ENCODE results near the gene C1QTNF8. TPM values are rescaled to one million over a fixed set of nuclear protein-coding genes. Genes with fewer than 3 reads are reported as not detected.

C1QTNF8 gene
- total RNA-seq, 1 experiment from 2014 or later: not detected

- Histone ChIP-seq H3K36me3 (ENCODE audit: insufficient read depth, low read length) (no peaks in the 10 kb centered on the region), H3K27ac (ENCODE audit: low read length) (no peak overlapping the region), H3K27me3 (ENCODE audit: low read length) (no peaks in the 10 kb centered on the region), H3K9me3 (ENCODE audit: low read length) (no peaks in the 10 kb centered on the region), H3K9ac (ENCODE audit: low read length) (no peak overlapping the region), H3K4me3 (ENCODE audit: low read length) (no peak overlapping the region), H3K4me2 (ENCODE audit: low read depth, low read length, poor library complexity, severe bottlenecking) (no peak overlapping the region), H3K79me2 (ENCODE audit: low read length) (no peaks in the 10 kb centered on the region), H4K20me1 (ENCODE audit: insufficient read depth, low read depth, low read length) (peaks cover 3% of the 10 kb centered on the region; the same call in 1 of the 2 replicates), H2AFZ (ENCODE audit: low read length) (no peak overlapping the region), H3K9me2 (replicated peaks; ENCODE audit: insufficient read depth, low read length) (no peaks in the 10 kb centered on the region), H3K4me1 (ENCODE audit: low read length) (no peaks in the 10 kb centered on the region)
- no peak for DNase-seq
Measured at GRCh38 chr16:1049113-1049975, 46.7 kb downstream of the C1QTNF8 start.

GRCh38 chr16:1048442-1049112, 47.5 kb downstream of the C1QTNF8 start:
- H3K36me3 ChIP-seq (ENCODE audit: insufficient read depth, low read length): no peaks in the 10 kb centered on the region
- no peaks in the 10 kb centered on the region for H3K9me3 ChIP-seq (ENCODE audit: low read length)
- H3K27me3 ChIP-seq (ENCODE audit: low read length): no peaks in the 10 kb centered on the region
- H3K4me3 ChIP-seq (ENCODE audit: low read length): no peak overlapping the region
- no peaks in the 10 kb centered on the region for H3K4me1 ChIP-seq (ENCODE audit: low read length)
- H3K79me2 ChIP-seq (ENCODE audit: low read length): no peaks in the 10 kb centered on the region
- H3K27ac ChIP-seq (ENCODE audit: low read length): no peak overlapping the region
- H3K9me2 ChIP-seq (replicated peaks; ENCODE audit: insufficient read depth, low read length): no peaks in the 10 kb centered on the region
- no peak overlapping the region for H2AFZ ChIP-seq (ENCODE audit: low read length)
- no peak overlapping the region for H3K4me2 ChIP-seq (ENCODE audit: low read depth, low read length, poor library complexity, severe bottlenecking)
- no peak overlapping the region for H3K9ac ChIP-seq (ENCODE audit: low read length)
- H4K20me1 ChIP-seq (ENCODE audit: insufficient read depth, low read depth, low read length): peaks cover 3% of the 10 kb centered on the region; the same call in 1 of the 2 replicates
- peak; percentile 71 for DNase-seq

DNA sequence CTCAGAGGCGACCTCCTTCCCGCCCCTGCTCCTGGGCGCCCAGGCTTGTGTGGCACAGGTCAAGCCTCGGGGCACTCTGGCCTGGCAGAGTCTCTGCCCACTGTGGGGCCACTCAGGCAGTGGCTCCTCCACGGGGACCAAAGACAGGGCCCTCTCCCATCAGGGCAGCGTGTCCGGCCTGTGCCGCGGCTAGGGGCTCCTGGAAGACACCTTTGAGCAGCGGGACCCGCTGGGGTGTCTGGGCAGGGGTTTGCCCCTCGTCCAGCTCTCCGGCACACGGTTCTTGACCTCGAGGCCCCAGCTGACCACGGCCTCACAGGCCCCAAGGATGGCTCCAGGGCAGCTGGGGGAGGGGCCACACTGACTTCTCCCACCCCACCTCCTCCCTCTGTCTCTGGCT, 48.2 kb downstream of the C1QTNF8 start:
- DNase-seq: no peak
- Histone ChIP-seq H3K4me3 (ENCODE audit: low read length) (no peak overlapping the region), H3K9me2 (replicated peaks; ENCODE audit: insufficient read depth, low read length) (no peaks in the 10 kb centered on the region), H4K20me1 (ENCODE audit: insufficient read depth, low read depth, low read length) (peaks cover 3% of the 10 kb centered on the region; the same call in 1 of the 2 replicates), H3K9me3 (ENCODE audit: low read length) (no peaks in the 10 kb centered on the region), H3K27ac (ENCODE audit: low read length) (no peak overlapping the region), H3K4me1 (ENCODE audit: low read length) (no peaks in the 10 kb centered on the region), H2AFZ (ENCODE audit: low read length) (no peak overlapping the region), H3K27me3 (ENCODE audit: low read length) (no peaks in the 10 kb centered on the region), H3K4me2 (ENCODE audit: low read depth, low read length, poor library complexity, severe bottlenecking) (no peak overlapping the region), H3K9ac (ENCODE audit: low read length) (no peak overlapping the region), H3K36me3 (ENCODE audit: insufficient read depth, low read length) (no peaks in the 10 kb centered on the region), H3K79me2 (ENCODE audit: low read length) (no peaks in the 10 kb centered on the region)

DNA sequence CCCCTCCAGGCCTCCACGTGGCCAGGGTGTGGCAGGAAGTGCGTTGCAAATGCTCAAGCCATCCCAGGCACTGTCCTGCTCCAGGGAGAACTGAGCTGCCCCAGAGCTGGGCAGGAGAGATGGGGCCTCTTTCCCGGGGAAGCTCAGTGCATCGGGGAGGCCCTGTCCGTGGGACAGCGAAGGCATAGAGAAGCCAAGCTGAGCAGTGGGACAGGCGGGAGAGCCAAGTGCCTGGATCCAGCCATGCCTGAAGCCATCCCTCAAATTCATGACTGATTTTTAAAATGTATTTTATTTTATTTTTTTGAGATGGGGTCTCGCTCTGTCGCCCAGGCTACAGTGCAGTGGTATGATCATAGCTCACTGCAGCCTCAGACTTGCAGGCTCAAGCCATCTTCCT, 48.9 kb downstream of the C1QTNF8 start:
- no peaks in the 10 kb centered on the region for H3K4me1 ChIP-seq (ENCODE audit: low read length)
- H3K36me3 ChIP-seq (ENCODE audit: insufficient read depth, low read length): no peaks in the 10 kb centered on the region

DNA sequence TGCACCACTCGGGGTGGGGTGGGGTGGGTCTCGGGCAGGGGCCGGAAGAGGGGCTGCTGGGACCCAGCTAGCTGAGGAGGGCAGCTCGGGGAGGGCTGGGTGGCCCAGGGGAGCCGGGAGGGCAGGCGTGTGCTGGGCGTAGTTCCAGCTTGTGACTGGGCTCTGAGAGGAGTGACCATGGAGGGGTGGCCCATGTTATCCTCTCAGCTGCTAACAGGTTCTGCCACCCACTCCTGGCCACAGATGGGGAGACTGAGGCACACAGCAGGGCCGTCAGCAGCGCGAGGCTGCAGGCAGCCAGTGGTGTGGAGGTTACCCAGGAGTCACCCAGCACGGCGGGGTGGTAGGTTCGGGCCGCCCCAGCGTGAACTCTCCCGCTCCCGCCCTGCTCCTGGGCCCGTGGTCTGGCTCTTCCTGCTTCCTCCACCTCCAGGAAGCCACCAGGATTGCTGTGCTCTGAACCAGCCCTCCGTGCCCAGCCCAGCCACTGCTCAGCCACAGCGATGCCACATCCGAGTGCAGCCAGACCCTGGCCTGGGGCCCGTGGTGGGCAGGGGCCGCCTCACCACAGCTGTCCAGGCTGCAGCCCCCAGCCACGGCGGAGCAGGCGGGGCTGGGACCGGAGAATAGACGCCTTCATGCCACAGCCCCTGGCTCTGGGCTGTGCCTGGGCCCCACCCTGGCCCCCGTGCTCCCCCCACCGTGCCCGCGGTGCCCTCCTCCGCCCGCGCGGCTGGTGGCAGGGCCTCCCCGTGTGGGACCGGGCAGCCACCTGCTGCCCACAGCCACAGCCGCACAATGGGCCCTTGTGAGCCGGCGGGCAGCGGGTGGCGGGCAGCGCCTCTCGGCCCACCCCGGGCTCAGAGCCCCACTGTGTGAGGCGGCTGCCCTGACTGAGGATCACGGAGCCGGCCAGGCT, 49.8 kb downstream of the C1QTNF8 start:
- Histone ChIP-seq H3K9ac (ENCODE audit: low read length) (no peak overlapping the region), H3K4me3 (ENCODE audit: low read length) (no peak overlapping the region), H4K20me1 (ENCODE audit: insufficient read depth, low read depth, low read length) (peaks cover 3% of the 10 kb centered on the region; the same call in 1 of the 2 replicates), H3K4me1 (ENCODE audit: low read length) (no peaks in the 10 kb centered on the region), H3K36me3 (ENCODE audit: insufficient read depth, low read length) (no peaks in the 10 kb centered on the region), H3K9me2 (replicated peaks; ENCODE audit: insufficient read depth, low read length) (no peaks in the 10 kb centered on the region), H3K27me3 (ENCODE audit: low read length) (no peaks in the 10 kb centered on the region), H3K27ac (ENCODE audit: low read length) (no peak overlapping the region), H3K4me2 (ENCODE audit: low read depth, low read length, poor library complexity, severe bottlenecking) (no peak overlapping the region), H3K9me3 (ENCODE audit: low read length) (no peaks in the 10 kb centered on the region), H3K79me2 (ENCODE audit: low read length) (no peaks in the 10 kb centered on the region), H2AFZ (ENCODE audit: low read length) (no peak overlapping the region)
- no peak for DNase-seq

More for the DNA sequence above, 48.9 kb downstream of the C1QTNF8 start:
- H3K4me2 ChIP-seq (ENCODE audit: low read depth, low read length, poor library complexity, severe bottlenecking): no peak overlapping the region
- peaks cover 3% of the 10 kb centered on the region; the same call in 1 of the 2 replicates for H4K20me1 ChIP-seq (ENCODE audit: insufficient read depth, low read depth, low read length)
- no peaks in the 10 kb centered on the region for H3K79me2 ChIP-seq (ENCODE audit: low read length)
- no peak overlapping the region for H2AFZ ChIP-seq (ENCODE audit: low read length)
- no peaks in the 10 kb centered on the region for H3K9me3 ChIP-seq (ENCODE audit: low read length)
- H3K9me2 ChIP-seq (replicated peaks; ENCODE audit: insufficient read depth, low read length): no peaks in the 10 kb centered on the region
- H3K27ac ChIP-seq (ENCODE audit: low read length): no peak overlapping the region
- no peak overlapping the region for H3K4me3 ChIP-seq (ENCODE audit: low read length)
- no peak overlapping the region for H3K9ac ChIP-seq (ENCODE audit: low read length)
- no peaks in the 10 kb centered on the region for H3K27me3 ChIP-seq (ENCODE audit: low read length)
- DNase-seq: no peak

DNA sequence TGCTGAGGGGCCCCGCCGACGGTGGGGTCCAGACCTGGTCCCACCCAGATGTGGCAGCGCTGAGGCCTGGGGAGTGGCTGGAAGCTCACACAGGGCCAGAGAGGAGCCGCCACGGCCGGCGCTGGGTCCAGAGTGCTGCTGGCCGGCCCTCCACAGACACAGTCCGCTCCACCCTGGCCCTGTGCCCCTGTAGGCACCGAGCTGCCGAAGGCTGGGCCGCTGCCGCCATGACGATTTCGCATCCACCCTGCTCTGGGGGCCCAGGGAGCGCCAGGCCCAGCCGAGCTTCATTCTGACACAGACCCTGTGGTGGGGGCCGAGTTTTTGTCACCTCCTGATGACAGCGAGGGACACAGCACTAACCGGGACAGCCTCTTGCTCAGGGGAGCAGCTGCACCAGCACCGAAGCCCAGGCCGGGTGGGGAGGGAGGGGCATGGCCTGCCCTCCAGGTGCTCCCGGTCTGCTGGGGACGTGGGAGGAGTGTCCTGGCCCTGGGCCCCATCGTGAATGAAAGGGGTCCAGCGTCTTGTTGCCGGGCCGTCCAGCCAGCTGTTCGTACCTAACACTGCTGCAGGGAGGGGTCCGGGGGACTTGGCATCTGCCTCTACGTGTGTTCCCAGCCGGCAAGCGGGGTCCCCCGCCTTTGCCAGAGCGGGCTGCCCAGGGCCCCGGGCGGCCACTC, 50.6 kb downstream of the C1QTNF8 start:
- Histone ChIP-seq H3K27ac (ENCODE audit: low read length) (no peak overlapping the region), H3K4me3 (ENCODE audit: low read length) (no peak overlapping the region), H3K4me1 (ENCODE audit: low read length) (no peaks in the 10 kb centered on the region), H3K9me2 (replicated peaks; ENCODE audit: insufficient read depth, low read length) (no peaks in the 10 kb centered on the region), H3K79me2 (ENCODE audit: low read length) (no peaks in the 10 kb centered on the region), H3K9ac (ENCODE audit: low read length) (no peak overlapping the region), H4K20me1 (ENCODE audit: insufficient read depth, low read depth, low read length) (peaks cover 3% of the 10 kb centered on the region; the same call in 1 of the 2 replicates), H3K9me3 (ENCODE audit: low read length) (no peaks in the 10 kb centered on the region), H2AFZ (ENCODE audit: low read length) (no peak overlapping the region), H3K27me3 (ENCODE audit: low read length) (no peaks in the 10 kb centered on the region), H3K36me3 (ENCODE audit: insufficient read depth, low read length) (no peaks in the 10 kb centered on the region), H3K4me2 (ENCODE audit: low read depth, low read length, poor library complexity, severe bottlenecking) (no peak overlapping the region)
- no peak for DNase-seq

DNA sequence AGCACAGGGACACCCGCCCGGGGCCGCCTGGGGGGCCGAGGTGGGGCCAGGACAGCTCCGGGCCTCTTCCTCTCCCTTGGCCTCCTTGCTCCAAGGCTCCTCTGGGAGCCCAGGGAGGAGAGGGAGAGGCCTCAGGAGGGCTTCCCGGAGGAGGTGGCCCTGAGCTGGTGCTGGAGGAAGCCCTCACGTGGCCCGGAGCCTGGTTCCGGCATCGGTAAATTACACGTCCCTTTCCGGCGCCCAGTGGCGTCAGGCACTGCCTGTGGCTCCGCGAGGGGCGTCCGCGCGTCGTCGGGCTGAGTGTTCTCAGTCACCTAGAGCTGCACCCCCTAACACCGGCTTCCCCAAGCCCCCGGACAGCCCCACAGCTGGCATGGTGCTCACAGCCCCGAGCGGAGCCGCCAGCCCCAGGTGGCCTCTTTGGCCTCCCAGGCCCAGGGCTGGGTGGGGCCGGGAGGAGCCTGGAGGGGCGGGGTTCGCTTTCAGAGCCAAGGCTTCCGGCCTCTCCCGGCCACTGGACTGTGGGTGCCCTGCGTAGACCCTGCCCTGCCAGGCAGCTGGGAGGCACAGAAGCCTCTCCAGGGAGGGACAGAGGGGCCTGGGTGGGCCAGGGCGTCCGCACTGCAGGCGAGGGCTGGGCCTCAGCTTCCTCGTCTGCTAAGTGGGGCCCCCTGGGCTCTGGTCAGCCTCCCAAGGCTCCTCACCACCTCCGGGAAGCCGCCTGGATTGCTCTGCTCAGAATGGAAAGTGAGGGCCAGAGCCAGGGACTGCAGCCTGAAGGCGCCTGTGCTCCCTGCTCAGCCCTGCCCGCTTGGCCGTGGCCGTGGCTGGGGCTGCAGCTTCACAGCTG, 51.4 kb downstream of the C1QTNF8 start:
- H3K4me2 ChIP-seq (ENCODE audit: low read depth, low read length, poor library complexity, severe bottlenecking): no peak overlapping the region
- H3K79me2 ChIP-seq (ENCODE audit: low read length): no peaks in the 10 kb centered on the region
- H4K20me1 ChIP-seq (ENCODE audit: insufficient read depth, low read depth, low read length): peaks cover 3% of the 10 kb centered on the region; the same call in 1 of the 2 replicates
- no peak overlapping the region for H3K4me3 ChIP-seq (ENCODE audit: low read length)
- H3K27me3 ChIP-seq (ENCODE audit: low read length): no peaks in the 10 kb centered on the region
- no peaks in the 10 kb centered on the region for H3K9me2 ChIP-seq (replicated peaks; ENCODE audit: insufficient read depth, low read length)
- H3K4me1 ChIP-seq (ENCODE audit: low read length): no peaks in the 10 kb centered on the region
- no peak overlapping the region for H3K9ac ChIP-seq (ENCODE audit: low read length)
- no peaks in the 10 kb centered on the region for H3K9me3 ChIP-seq (ENCODE audit: low read length)
- DNase-seq: no peak
- H2AFZ ChIP-seq (ENCODE audit: low read length): no peak overlapping the region
- no peaks in the 10 kb centered on the region for H3K36me3 ChIP-seq (ENCODE audit: insufficient read depth, low read length)
- H3K27ac ChIP-seq (ENCODE audit: low read length): no peak overlapping the region

Measured in Karpas-422 (cell line).